Suprapubic skin (tissue), 4 donors: ENCODE measurements around the gene ZNF197. TPM values are rescaled to one million over a fixed set of nuclear protein-coding genes. Genes with fewer than 3 reads are reported as not detected.
A peak's percentile ranks its signal among the peaks of the same experiment; 100 is the strongest.

Source experiments
- DNase-seq, 2 donors: peaks; one replicate each; pipeline ENCODE4 v3.0.0-alpha.2; 2019; ENCODE audit warnings: low spot score in 2 of 2
- H3K27ac ChIP-seq: fragments of 200-600 bp; sonication (generic); one replicate; pipeline ENCODE4 v1.5.1; 2019
- H3K27me3 ChIP-seq: fragments of 200-600 bp; sonication (generic); one replicate; pipeline ENCODE4 v1.5.1; 2019
- H3K36me3 ChIP-seq: fragments of 200-600 bp; sonication (generic); one replicate; pipeline ENCODE4 v1.5.1; 2019
- H3K4me1 ChIP-seq: fragments of 200-600 bp; sonication (generic); one replicate; pipeline ENCODE4 v1.5.1; 2019
- H3K4me3 ChIP-seq: fragments of 200-600 bp; sonication (generic); one replicate; pipeline ENCODE4 v1.5.1; 2019; ENCODE audit warnings: mild to moderate bottlenecking
- H3K9me3 ChIP-seq: fragments of 200-600 bp; sonication (generic); one replicate; pipeline ENCODE4 v1.5.1; 2019
- EP300 ChIP-seq: sonication (generic); formaldehyde crosslinking; IDR thresholded peaks from one replicate; pipeline ENCODE4 v1.6.1; 2017; ENCODE audit warnings: antibody characterized with exemption
- POLR2A ChIP-seq, 2 donors: fragments of 450-650 bp; IDR thresholded peaks; one replicate each; pipeline ENCODE4 v1.6.1; 2017; ENCODE audit warnings: antibody characterized with exemption in 2 of 2, mild to moderate bottlenecking in 2 of 2, moderate library complexity in 2 of 2
- POLR2AphosphoS5 ChIP-seq, 3 donors: sonication (generic); formaldehyde crosslinking; IDR thresholded peaks; one replicate each; pipeline ENCODE4 v1.6.1; 2017; ENCODE audit warnings: antibody characterized with exemption in 3 of 3
- WGBS: methylation state at CpG from one replicate; pipeline ENCODE4 v1.1.5; 2018; 5-methylcytosine and 5-hydroxymethylcytosine counted together
- total RNA-seq, 4 donors: library from RNA; depleted of rRNA; stranded (reverse); fragments of >200 nt; gene quantifications; one replicate each; pipeline ENCODE4 v1.1.0, GENCODE V29; 2016
- TF ChIP-seq, protein P1 (sequence below), 2 donors: fragments of 200-600 bp in 1 of 2; fragments of 450-650 bp in 1 of 2; sonication (generic) in 1 of 2; IDR thresholded peaks; one replicate each; pipeline ENCODE4 v1.5.1; 2016 to 2019; ENCODE audit warnings: antibody characterized with exemption in 2 of 2, mild to moderate bottlenecking in 1 of 2, moderate library complexity in 1 of 2

ZNF197 gene
- total RNA-seq, 4 donors from 2014 or later = 10.2 to 17.0 (median 14.9) TPM

DNA sequence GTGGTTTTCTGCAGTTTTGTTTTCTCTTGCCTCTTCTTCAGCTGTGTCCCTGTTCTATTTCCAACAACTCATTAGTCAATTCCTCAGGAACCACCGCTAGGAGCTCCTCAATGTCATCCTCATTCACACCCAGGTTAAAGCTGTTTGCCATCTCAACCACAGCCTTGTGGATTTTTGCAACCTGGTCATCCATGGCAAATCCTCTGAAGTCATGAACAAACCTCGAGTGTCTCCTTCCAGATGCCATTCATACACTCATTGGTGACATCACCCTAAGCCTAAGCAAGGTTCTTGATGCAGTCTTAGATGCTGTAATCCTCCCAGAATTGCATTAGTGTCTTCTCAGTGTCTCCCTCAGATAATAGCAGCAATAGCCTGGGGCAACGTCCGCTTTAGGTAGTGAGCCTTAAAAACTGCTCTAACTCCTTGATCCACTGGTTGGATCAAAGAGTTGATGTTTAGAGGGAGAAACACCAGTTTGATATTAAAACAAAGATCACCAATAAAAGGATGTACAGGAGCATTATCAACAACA is 56.2 kb downstream of the ZNF197 start:
- peaks cover 8% of the 10 kb centered on the region for H3K9me3 ChIP-seq

DNA sequence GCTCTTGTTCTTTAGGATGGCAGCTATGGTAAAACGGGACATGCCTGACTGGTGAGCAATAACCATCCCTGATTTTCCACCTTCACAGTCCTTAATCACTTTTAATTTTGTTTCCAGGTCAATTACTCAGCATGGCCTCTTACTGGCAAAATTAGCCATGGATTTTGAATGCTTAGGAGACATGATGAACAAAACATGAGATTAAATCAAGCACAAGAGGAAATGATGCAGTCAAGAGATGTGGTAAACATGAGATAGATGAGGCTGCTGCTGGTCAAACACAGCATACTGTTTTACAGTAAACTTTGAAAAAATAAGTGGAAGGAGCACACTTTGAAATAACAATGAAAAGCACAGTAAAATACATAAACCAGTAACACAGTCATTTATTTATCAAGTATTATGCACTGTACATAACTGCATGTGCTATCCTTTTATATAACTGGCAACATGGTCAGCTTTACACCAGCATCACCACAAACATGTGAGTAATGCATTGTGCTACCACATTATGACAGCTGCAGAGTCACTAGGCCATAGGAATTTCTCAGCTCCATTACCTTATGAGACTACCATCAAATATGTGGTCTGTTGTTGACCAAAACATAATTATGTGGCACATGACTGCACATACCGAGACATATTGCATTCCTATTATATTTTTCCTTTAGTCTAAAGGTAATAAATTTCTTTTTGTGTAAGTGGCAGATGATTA is 57.5 kb downstream of the ZNF197 start:
- no peak overlapping the region for H3K4me3 ChIP-seq
- H3K27me3 ChIP-seq = no peaks in the 10 kb centered on the region
- TF ChIP-seq POLR2A (IDR thresholded peaks at IDR 0.05) = no peak
- TF ChIP-seq EP300 = no peak
- TF ChIP-seq, protein P1, sequence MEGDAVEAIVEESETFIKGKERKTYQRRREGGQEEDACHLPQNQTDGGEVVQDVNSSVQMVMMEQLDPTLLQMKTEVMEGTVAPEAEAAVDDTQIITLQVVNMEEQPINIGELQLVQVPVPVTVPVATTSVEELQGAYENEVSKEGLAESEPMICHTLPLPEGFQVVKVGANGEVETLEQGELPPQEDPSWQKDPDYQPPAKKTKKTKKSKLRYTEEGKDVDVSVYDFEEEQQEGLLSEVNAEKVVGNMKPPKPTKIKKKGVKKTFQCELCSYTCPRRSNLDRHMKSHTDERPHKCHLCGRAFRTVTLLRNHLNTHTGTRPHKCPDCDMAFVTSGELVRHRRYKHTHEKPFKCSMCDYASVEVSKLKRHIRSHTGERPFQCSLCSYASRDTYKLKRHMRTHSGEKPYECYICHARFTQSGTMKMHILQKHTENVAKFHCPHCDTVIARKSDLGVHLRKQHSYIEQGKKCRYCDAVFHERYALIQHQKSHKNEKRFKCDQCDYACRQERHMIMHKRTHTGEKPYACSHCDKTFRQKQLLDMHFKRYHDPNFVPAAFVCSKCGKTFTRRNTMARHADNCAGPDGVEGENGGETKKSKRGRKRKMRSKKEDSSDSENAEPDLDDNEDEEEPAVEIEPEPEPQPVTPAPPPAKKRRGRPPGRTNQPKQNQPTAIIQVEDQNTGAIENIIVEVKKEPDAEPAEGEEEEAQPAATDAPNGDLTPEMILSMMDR (IDR thresholded peaks at IDR 0.05) = no peak
- TF ChIP-seq POLR2AphosphoS5 (IDR thresholded peaks at IDR 0.05) = no peak
- no peak for DNase-seq
- H3K27ac ChIP-seq = no peak overlapping the region
- H3K36me3 ChIP-seq = no peaks in the 10 kb centered on the region
- peaks cover 8% of the 10 kb centered on the region for H3K9me3 ChIP-seq
- 93% methylated on average over 2 of the region's 2 CpGs for WGBS
- H3K4me1 ChIP-seq = peaks cover 11% of the 10 kb centered on the region

More for the DNA sequence above, 56.2 kb downstream of the ZNF197 start:
- whole genome bisulfite sequencing = 94% methylated on average over 4 of the region's 4 CpGs
- TF ChIP-seq POLR2AphosphoS5 (IDR thresholded peaks at IDR 0.05) = no peak
- TF ChIP-seq EP300 = no peak
- TF ChIP-seq, protein P1 (IDR thresholded peaks at IDR 0.05) = no peak
- TF ChIP-seq POLR2A (IDR thresholded peaks at IDR 0.05) = no peak
- Histone ChIP-seq H3K4me3 (no peak overlapping the region), H3K27me3 (no peaks in the 10 kb centered on the region), H3K4me1 (peaks cover 10% of the 10 kb centered on the region), H3K36me3 (no peaks in the 10 kb centered on the region), H3K27ac (no peak overlapping the region)
- no peak for DNase-seq

DNA sequence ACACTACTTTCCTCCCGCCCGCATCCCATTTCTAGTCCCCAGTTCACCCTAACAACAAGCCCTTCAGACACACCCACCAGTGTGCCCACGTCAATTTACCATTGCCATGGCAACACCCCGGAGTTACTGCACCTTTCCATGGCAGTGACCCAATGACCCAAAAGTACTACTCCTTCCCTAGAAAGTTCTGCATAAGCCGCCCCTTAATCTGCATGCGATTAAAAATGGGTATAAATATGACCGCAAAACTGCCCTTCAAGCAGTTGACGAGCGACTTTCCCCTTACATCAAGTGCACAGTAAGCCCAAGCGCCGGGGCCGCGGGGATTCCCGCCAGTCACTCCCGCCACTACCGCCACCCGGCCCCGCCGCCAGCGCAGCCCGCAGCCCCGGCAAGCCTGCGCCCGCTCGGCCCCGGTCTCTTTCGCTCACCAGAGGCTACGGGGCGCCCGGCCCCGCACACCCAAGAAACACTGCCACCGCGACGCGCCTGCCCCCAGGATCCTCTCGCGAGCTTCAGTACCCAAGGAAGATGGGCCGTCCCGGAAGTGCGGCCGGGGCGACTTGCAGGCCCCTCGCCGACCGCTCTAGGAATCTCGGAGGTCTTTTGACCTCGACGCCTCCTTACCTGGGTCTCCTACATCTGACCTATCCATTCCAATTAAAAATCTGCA is 60.4 kb downstream of the ZNF197 start:
- peak; percentile 69 to 84 for DNase-seq
- Histone ChIP-seq H3K36me3 (no peaks in the 10 kb centered on the region), H3K4me3 (peak overlapping the region; percentile 71), H3K27me3 (peaks cover 22% of the 10 kb centered on the region), H3K27ac (no peak overlapping the region), H3K4me1 (peaks cover 11% of the 10 kb centered on the region), H3K9me3 (peaks cover 8% of the 10 kb centered on the region)
- TF ChIP-seq POLR2AphosphoS5 (IDR thresholded peaks at IDR 0.05) (no peak), EP300 (no peak), POLR2A (IDR thresholded peaks at IDR 0.05) (no peak)
- TF ChIP-seq, protein P1 (IDR thresholded peaks at IDR 0.05) = no peak
- 3% methylated on average over 33 of the region's 48 CpGs for WGBS

DNA sequence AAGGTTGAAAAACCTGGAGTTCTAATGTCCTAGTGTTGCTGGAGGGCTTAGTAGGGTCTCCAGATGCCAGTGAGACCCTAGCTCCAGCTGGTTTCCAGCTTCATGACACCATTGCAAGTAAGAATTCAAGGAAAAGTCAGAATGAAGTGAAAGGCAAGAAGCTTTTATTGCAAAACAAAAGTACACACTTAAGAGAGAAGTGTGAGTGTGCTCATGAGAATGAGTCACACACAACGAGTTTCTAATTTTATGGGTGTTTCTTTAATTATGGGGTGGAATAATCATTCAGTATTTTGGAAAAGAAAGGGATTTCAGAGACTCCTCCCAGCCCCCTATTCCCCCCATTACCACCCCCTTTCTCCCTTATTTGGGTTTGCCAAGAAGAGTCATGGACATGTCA is 63.1 kb downstream of the ZNF197 start:
- Histone ChIP-seq H3K9me3 (peaks cover 4% of the 10 kb centered on the region), H3K36me3 (no peaks in the 10 kb centered on the region), H3K4me3 (no peak overlapping the region), H3K27ac (no peak overlapping the region), H3K27me3 (peaks cover 29% of the 10 kb centered on the region), H3K4me1 (peaks cover 11% of the 10 kb centered on the region)
- no peak for TF ChIP-seq POLR2AphosphoS5 (IDR thresholded peaks at IDR 0.05)
- TF ChIP-seq, protein P1 (IDR thresholded peaks at IDR 0.05) = no peak
- no peak for TF ChIP-seq POLR2A (IDR thresholded peaks at IDR 0.05)
- no peak for TF ChIP-seq EP300
- DNase-seq = no peak
- WGBS = 58% methylated on average over 1 of the region's 1 CpG

Other genes with a start within 250 kb of the ZNF197 start
- 10 to 100 TPM in 1 of 4 donors, 1 to 10 TPM in 3; 5.7 to 19.8 (median 7.8) TPM for gene ZNF445, start 147.4 kb upstream of the ZNF197 start, total RNA-seq
- 1 to 10 TPM; 2.2 to 3.9 (median 2.8) TPM for gene ZKSCAN7, start 69.8 kb upstream of the ZNF197 start, total RNA-seq
- gene ZNF660, start 40.1 kb upstream of the ZNF197 start, total RNA-seq = 1 to 10 TPM in 1 of 4 donors, under 1 TPM in 3; 0.16 to 1.0 (median 0.67) TPM
- gene ZNF35, start 23.7 kb downstream of the ZNF197 start, total RNA-seq = 1 to 10 TPM; 5.2 to 8.5 (median 7.6) TPM
- 1 to 10 TPM; 3.2 to 5.7 (median 4.6) TPM for gene ZNF502, start 87.6 kb downstream of the ZNF197 start, total RNA-seq
- gene ZNF501, start 104.6 kb downstream of the ZNF197 start, total RNA-seq = 1 to 10 TPM; 1.4 to 4.0 (median 2.3) TPM
- gene KIAA1143, start 136.6 kb downstream of the ZNF197 start, total RNA-seq = 10 to 100 TPM; 20.6 to 27.4 (median 22.7) TPM
- gene KIF15, start 136.8 kb downstream of the ZNF197 start, total RNA-seq = 1 to 10 TPM; 1.1 to 4.8 (median 2.1) TPM
- 10 to 100 TPM; 15.9 to 27.2 (median 20.8) TPM for gene TMEM42, start 236.9 kb downstream of the ZNF197 start, total RNA-seq
- under 1 TPM in 2 of 4 donors, not detected in 2; 0.30 to 0.56 TPM for gene TGM4, start 249.6 kb downstream of the ZNF197 start, total RNA-seq